Peyer's patch (tissue), 4 donors: ENCODE data around the gene PRELID1.
A peak's percentile ranks its signal among the peaks of the same experiment; 100 is the strongest.

Experiments used
- POLR2A ChIP-seq, 2 donors: fragments of 450-650 bp; IDR thresholded peaks; one replicate each; pipeline ENCODE4 v1.5.1; 2017; ENCODE audit warnings: antibody characterized with exemption in 2 of 2, mild to moderate bottlenecking in 2 of 2, moderate library complexity in 2 of 2
- TF ChIP-seq, protein P1 (sequence below), 6 experiments: fragments of 450-650 bp in 4 of 6; fragments of 200-600 bp in 2 of 6; sonication (generic) in 1 of 6; IDR thresholded peaks; one replicate each; pipeline ENCODE4 v1.5.1; 2017 to 2019; ENCODE audit warnings: antibody characterized with exemption in 6 of 6, mild to moderate bottlenecking in 3 of 6, moderate library complexity in 1 of 6

GRCh38 chr5:177351392-177352329, 48.1 kb downstream of the PRELID1 start, which contains the start of gene LMAN2:
- TF ChIP-seq, protein P1, sequence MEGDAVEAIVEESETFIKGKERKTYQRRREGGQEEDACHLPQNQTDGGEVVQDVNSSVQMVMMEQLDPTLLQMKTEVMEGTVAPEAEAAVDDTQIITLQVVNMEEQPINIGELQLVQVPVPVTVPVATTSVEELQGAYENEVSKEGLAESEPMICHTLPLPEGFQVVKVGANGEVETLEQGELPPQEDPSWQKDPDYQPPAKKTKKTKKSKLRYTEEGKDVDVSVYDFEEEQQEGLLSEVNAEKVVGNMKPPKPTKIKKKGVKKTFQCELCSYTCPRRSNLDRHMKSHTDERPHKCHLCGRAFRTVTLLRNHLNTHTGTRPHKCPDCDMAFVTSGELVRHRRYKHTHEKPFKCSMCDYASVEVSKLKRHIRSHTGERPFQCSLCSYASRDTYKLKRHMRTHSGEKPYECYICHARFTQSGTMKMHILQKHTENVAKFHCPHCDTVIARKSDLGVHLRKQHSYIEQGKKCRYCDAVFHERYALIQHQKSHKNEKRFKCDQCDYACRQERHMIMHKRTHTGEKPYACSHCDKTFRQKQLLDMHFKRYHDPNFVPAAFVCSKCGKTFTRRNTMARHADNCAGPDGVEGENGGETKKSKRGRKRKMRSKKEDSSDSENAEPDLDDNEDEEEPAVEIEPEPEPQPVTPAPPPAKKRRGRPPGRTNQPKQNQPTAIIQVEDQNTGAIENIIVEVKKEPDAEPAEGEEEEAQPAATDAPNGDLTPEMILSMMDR (IDR thresholded peaks at IDR 0.05), result no peak
- peak; percentile 59 to 72 for TF ChIP-seq POLR2A (IDR thresholded peaks at IDR 0.05)
